NCI-H128 (cell line): Measurements from ENCODE around the gene TWIST2.

Source experiments
- DNase-seq: peaks from one replicate; lab custom pipeline; 2025; ENCODE audit not compliant: unreplicated experiment; lab: John Stamatoyannopoulos, UW

Gene TWIST2

GRCh38 chr2:238952261-238952919 lies 104.5 kb downstream of the TWIST2 start:
- no peak for DNase-seq

- DNase-seq = no peak
Observed at GRCh38 chr2:238954841-238955591, 107.1 kb downstream of the TWIST2 start.

- DNase-seq = no peak
Observed at GRCh38 chr2:238955648-238956531, 108.0 kb downstream of the TWIST2 start.

GRCh38 chr2:238956676-238957075 lies 108.8 kb downstream of the TWIST2 start:
- DNase-seq = no peak
